GM23248 (cell line): Measurements from ENCODE around the gene C2CD2. TPM values are rescaled to one million over a fixed set of nuclear protein-coding genes. Genes with fewer than 3 reads are reported as not detected.

Experiments used
- DNase-seq: peaks from one replicate; pipeline ENCODE4 v3.0.0-alpha.2; 2015
- H2AFZ ChIP-seq: fragments of 200-600 bp; sonication (generic); 2 replicates; pipeline ENCODE4 v1.6.1; 2016; ENCODE audit warnings: antibody characterized with exemption
- H3F3A ChIP-seq: fragments of 200-600 bp; sonication (generic); 2 replicates; pipeline ENCODE4 v1.6.1; 2016; ENCODE audit warnings: mild to moderate bottlenecking, antibody characterized with exemption, mixed run types; ENCODE audit not compliant: insufficient read depth
- H3K27ac ChIP-seq: fragments of 200-600 bp; sonication (generic); 2 replicates; pipeline ENCODE4 v1.5.1; 2016; ENCODE audit warnings: mild to moderate bottlenecking
- H3K27me3 ChIP-seq: fragments of 200-600 bp; sonication (generic); replicated peaks from 2 replicates; pipeline ENCODE4 v1.6.1; 2016; ENCODE audit warnings: mild to moderate bottlenecking; ENCODE audit not compliant: insufficient read depth
- H3K36me3 ChIP-seq: fragments of 200-600 bp; sonication (generic); 2 replicates; pipeline ENCODE4 v1.6.1; 2016; ENCODE audit warnings: low read depth, mild to moderate bottlenecking
- H3K4me1 ChIP-seq: fragments of 200-600 bp; sonication (generic); 2 replicates; pipeline ENCODE4 v1.6.1; 2016; ENCODE audit warnings: mild to moderate bottlenecking; ENCODE audit not compliant: insufficient read depth
- H3K4me2 ChIP-seq: fragments of 200-600 bp; sonication (generic); one replicate; pipeline ENCODE4 v1.6.1; 2016; ENCODE audit warnings: mild to moderate bottlenecking; ENCODE audit not compliant: unreplicated experiment
- H3K4me3 ChIP-seq: fragments of 200-600 bp; sonication (generic); 2 replicates; pipeline ENCODE4 v1.5.1; 2016; ENCODE audit warnings: mild to moderate bottlenecking
- H3K79me2 ChIP-seq: fragments of 200-600 bp; sonication (generic); 2 replicates; pipeline ENCODE4 v1.6.1; 2016; ENCODE audit warnings: mild to moderate bottlenecking; ENCODE audit not compliant: insufficient read depth
- H3K9ac ChIP-seq: fragments of 200-600 bp; sonication (generic); 2 replicates; pipeline ENCODE4 v1.6.1; 2016; ENCODE audit warnings: mild to moderate bottlenecking
- H3K9me2 ChIP-seq: fragments of 200-600 bp; sonication (generic); 2 replicates; pipeline ENCODE4 v1.6.1; 2016; ENCODE audit warnings: mixed run types, mild to moderate bottlenecking, moderate library complexity; ENCODE audit not compliant: insufficient read depth
- H3K9me3 ChIP-seq: fragments of 200-600 bp; sonication (generic); one replicate; pipeline ENCODE4 v1.6.1; 2017; ENCODE audit warnings: low read depth
- H4K20me1 ChIP-seq: fragments of 200-600 bp; sonication (generic); 2 replicates; pipeline ENCODE4 v1.6.0; 2016; ENCODE audit not compliant: insufficient read depth
- EZH2 ChIP-seq: fragments of 200-600 bp; sonication (generic); IDR thresholded peaks from 2 replicates; pipeline ENCODE4 v1.6.1; 2018; ENCODE audit warnings: antibody characterized with exemption, mild to moderate bottlenecking; ENCODE audit not compliant: insufficient read depth, poor library complexity, severe bottlenecking
- EZH2phosphoT487 ChIP-seq: fragments of 200-600 bp; sonication (generic); IDR thresholded peaks from 2 replicates; pipeline ENCODE4 v1.6.1; 2018; ENCODE audit warnings: antibody characterized with exemption, moderate library complexity, mild to moderate bottlenecking, low read depth; ENCODE audit not compliant: insufficient read depth
- WGBS, 2 experiments: methylation state at CpG; one replicate each; pipeline ENCODE4 v1.1.6; 2015 to 2017; ENCODE audit warnings: low lambda C conversion rate in 2 of 2, low coverage in 1 of 2; ENCODE audit errors: missing lambda C conversion rate in 2 of 2; 5-methylcytosine and 5-hydroxymethylcytosine counted together
- in situ Hi-C: fragments of 300-500 bp; cut with MboI; formaldehyde crosslinking; loops from 2 replicates; pipeline ENCODE4 v1.15.0; 2020
- polyA plus RNA-seq: library from polyadenylated mRNA; unstranded; fragments of >200 nt; fragmentation: Nextera tagmentation; extraction: Ambion mirVana; gene quantifications from 2 replicates; pipeline ENCODE4 v1.2.1, GENCODE V29; 2016
- total RNA-seq: library from RNA; depleted of rRNA; stranded (reverse); fragments of >200 nt; shearing (Covaris generic); gene quantifications from 2 replicates; pipeline ENCODE4 v1.2.3, GENCODE V29; 2014

C2CD2 gene
- total and polyA plus RNA-seq, 2 experiments from 2014 or later: 7.6 to 12.2 TPM

- no peak overlapping the region for H2AFZ ChIP-seq
- WGBS, 2 experiments: 16 to 19% methylated on average over 10 of the region's 10 CpGs
- H3K79me2 ChIP-seq: peaks cover 51% of the 10 kb centered on the region
- in situ Hi-C loops: no loop called here
- no peaks in the 10 kb centered on the region for H4K20me1 ChIP-seq
- H3K27me3 ChIP-seq: no peaks in the 10 kb centered on the region
- peak overlapping the region; percentile 11; the same call in 1 of the 2 replicates for H3K27ac ChIP-seq
- H3K4me3 ChIP-seq: 0 out of 2 replicates have a peak overlapping the region, but pooled peaks have one; percentile 7
- 0 out of 2 replicates have a peak, but pooled peaks cover 4% of the 10 kb centered on the region for H3K36me3 ChIP-seq
- peak overlapping the region; percentile 5 for H3K4me2 ChIP-seq
- H3K9me3 ChIP-seq: no peaks in the 10 kb centered on the region
- peak overlapping the region; percentile 18; the same call in 1 of the 2 replicates for H3K9ac ChIP-seq
- DNase-seq: peak; percentile 72
- TF ChIP-seq EZH2phosphoT487: no peak
- no peak for TF ChIP-seq EZH2
- H3F3A ChIP-seq: 0 out of 2 replicates have a peak, but pooled peaks cover 4% of the 10 kb centered on the region
- H3K9me2 ChIP-seq: no peaks in the 10 kb centered on the region
- H3K4me1 ChIP-seq: peaks cover 14% of the 10 kb centered on the region
Observed at GRCh38 chr21:41868062-41868710, 85.6 kb downstream of the C2CD2 start.

- H3K27ac ChIP-seq: no peak overlapping the region
- no peak for TF ChIP-seq EZH2
- no peak for TF ChIP-seq EZH2phosphoT487
- H2AFZ ChIP-seq: no peak overlapping the region
- 0 out of 2 replicates have a peak, but pooled peaks cover under 1% of the 10 kb centered on the region for H3K36me3 ChIP-seq
- in situ Hi-C loops: no loop called here
- H3K4me2 ChIP-seq: no peak overlapping the region
- 97 to 98% methylated on average over 8 of the region's 8 CpGs for WGBS, 2 experiments
- H3K4me1 ChIP-seq: peaks cover 21% of the 10 kb centered on the region
- H3K4me3 ChIP-seq: no peak overlapping the region
- no peak overlapping the region for H3K9ac ChIP-seq
- no peak for DNase-seq
- H3K9me2 ChIP-seq: no peaks in the 10 kb centered on the region
- peaks cover 56% of the 10 kb centered on the region for H3K79me2 ChIP-seq
- H3K27me3 ChIP-seq: no peaks in the 10 kb centered on the region
- no peaks in the 10 kb centered on the region for H4K20me1 ChIP-seq
- peaks cover 9% of the 10 kb centered on the region; the same call in 1 of the 2 replicates for H3F3A ChIP-seq
- no peaks in the 10 kb centered on the region for H3K9me3 ChIP-seq
Observed at GRCh38 chr21:41867313-41867712, 86.5 kb downstream of the C2CD2 start.

GRCh38 chr21:41866274-41866809 lies 87.5 kb downstream of the C2CD2 start:
- 90 to 92% methylated on average over 11 of the region's 11 CpGs for WGBS, 2 experiments
- no peaks in the 10 kb centered on the region for H4K20me1 ChIP-seq
- H3K9ac ChIP-seq: no peak overlapping the region
- H3K27ac ChIP-seq: no peak overlapping the region
- no peak overlapping the region for H3K4me2 ChIP-seq
- H3K4me3 ChIP-seq: no peak overlapping the region
- in situ Hi-C loops: no loop called here
- no peaks in the 10 kb centered on the region for H3K36me3 ChIP-seq
- peaks cover 61% of the 10 kb centered on the region for H3K79me2 ChIP-seq
- no peaks in the 10 kb centered on the region for H3K9me2 ChIP-seq
- H3K27me3 ChIP-seq: no peaks in the 10 kb centered on the region
- H3F3A ChIP-seq: peaks cover 9% of the 10 kb centered on the region; the same call in 1 of the 2 replicates
- no peak for DNase-seq
- no peak overlapping the region for H2AFZ ChIP-seq
- no peak for TF ChIP-seq EZH2phosphoT487
- TF ChIP-seq EZH2: no peak
- peaks cover 21% of the 10 kb centered on the region for H3K4me1 ChIP-seq
- no peaks in the 10 kb centered on the region for H3K9me3 ChIP-seq

GRCh38 chr21:41865002-41865777 lies 88.6 kb downstream of the C2CD2 start:
- in situ Hi-C loops: no loop called here
- TF ChIP-seq EZH2 (no peak), EZH2phosphoT487 (no peak)
- Histone ChIP-seq H3K4me3 (no peak overlapping the region), H4K20me1 (no peaks in the 10 kb centered on the region), H3K4me1 (peaks cover 18% of the 10 kb centered on the region), H3K9me3 (no peaks in the 10 kb centered on the region), H3F3A (peaks cover 9% of the 10 kb centered on the region; the same call in 1 of the 2 replicates), H3K4me2 (no peak overlapping the region), H3K9ac (no peak overlapping the region), H3K9me2 (no peaks in the 10 kb centered on the region), H3K79me2 (peaks cover 70% of the 10 kb centered on the region), H3K36me3 (no peaks in the 10 kb centered on the region), H2AFZ (no peak overlapping the region), H3K27me3 (no peaks in the 10 kb centered on the region), H3K27ac (no peak overlapping the region)
- no peak for DNase-seq
- 94 to 95% methylated on average over 14 to 15 of the region's 15 CpGs for WGBS, 2 experiments
